NB4 (cell line): ENCODE measurements around the gene TRPC4AP.
A peak's percentile ranks its signal among the peaks of the same experiment; 100 is the strongest.

Experiments
- DNase-seq: peaks from one replicate; pipeline ENCODE4 v3.0.0; 2010; ENCODE audit warnings: low read depth
- H3K4me3 ChIP-seq: one replicate; pipeline ENCODE4 v1.5.1; 2011; ENCODE audit warnings: mild to moderate bottlenecking, low read depth, low read length, moderate library complexity
- MAX ChIP-seq: IDR thresholded peaks from 2 replicates; pipeline ENCODE4 v1.6.1; 2011; ENCODE audit warnings: low read depth, low read length
- MYC ChIP-seq: IDR thresholded peaks from 2 replicates; pipeline ENCODE4 v1.6.1; 2011; ENCODE audit warnings: low read depth, low read length
- POLR2A ChIP-seq: IDR thresholded peaks from 2 replicates; pipeline ENCODE4 v1.6.1; 2011; ENCODE audit warnings: mild to moderate bottlenecking; ENCODE audit not compliant: insufficient read length; ENCODE audit errors: extremely low read depth
- TF ChIP-seq, protein P1 (sequence below): IDR thresholded peaks from one replicate; pipeline ENCODE4 v1.5.1; 2012; ENCODE audit warnings: low read depth, low read length

TRPC4AP gene

GRCh38 chr20:35133031-35133430, 40.4 kb upstream of the TRPC4AP start:
- DNase-seq, result no peak
- TF ChIP-seq MAX (no peak), MYC (no peak)
- H3K4me3 ChIP-seq, result no peak overlapping the region

DNA sequence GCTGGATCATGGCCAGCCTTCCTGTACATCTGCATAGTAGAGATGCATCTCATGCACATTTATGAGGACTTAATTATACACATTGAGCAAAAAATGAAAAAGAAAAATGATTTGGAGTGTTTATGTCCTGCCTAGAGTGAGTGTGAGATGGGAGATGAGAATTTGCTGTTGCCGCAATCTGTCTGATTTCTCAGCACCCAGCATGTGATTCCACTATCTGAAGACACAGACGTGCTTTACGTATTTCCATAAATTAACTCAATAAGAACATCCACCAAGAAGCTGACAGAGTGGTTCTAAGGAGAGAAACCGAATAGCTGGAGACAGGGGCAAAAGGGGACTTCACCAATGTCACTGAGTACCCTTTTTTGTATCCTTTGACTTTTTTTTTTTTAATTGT, 39.3 kb upstream of the TRPC4AP start:
- TF ChIP-seq, protein P1, sequence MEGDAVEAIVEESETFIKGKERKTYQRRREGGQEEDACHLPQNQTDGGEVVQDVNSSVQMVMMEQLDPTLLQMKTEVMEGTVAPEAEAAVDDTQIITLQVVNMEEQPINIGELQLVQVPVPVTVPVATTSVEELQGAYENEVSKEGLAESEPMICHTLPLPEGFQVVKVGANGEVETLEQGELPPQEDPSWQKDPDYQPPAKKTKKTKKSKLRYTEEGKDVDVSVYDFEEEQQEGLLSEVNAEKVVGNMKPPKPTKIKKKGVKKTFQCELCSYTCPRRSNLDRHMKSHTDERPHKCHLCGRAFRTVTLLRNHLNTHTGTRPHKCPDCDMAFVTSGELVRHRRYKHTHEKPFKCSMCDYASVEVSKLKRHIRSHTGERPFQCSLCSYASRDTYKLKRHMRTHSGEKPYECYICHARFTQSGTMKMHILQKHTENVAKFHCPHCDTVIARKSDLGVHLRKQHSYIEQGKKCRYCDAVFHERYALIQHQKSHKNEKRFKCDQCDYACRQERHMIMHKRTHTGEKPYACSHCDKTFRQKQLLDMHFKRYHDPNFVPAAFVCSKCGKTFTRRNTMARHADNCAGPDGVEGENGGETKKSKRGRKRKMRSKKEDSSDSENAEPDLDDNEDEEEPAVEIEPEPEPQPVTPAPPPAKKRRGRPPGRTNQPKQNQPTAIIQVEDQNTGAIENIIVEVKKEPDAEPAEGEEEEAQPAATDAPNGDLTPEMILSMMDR, result no peak
- TF ChIP-seq POLR2A, result no peak
- no peak for TF ChIP-seq MAX
- no peak for TF ChIP-seq MYC
- DNase-seq, result no peak
- no peak overlapping the region for H3K4me3 ChIP-seq

DNA sequence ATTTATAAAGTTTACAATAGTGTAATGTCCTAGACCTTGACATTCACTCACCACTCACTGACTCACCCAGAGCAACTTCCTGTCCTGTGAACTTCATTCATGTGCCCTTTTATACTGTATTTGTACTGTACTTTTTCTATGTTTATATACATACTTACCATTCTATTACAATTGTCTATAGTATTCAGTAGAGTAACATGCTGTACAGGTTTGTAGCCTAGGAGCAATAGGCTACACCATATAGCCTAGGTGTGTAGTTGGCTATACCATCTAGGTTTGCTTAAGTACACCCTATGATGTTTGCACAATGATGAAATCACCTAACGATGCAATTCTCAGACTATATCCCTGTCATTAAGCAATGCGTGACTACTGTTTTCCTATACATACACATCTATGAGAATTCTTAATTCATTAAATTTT, 37.1 kb upstream of the TRPC4AP start:
- peak; percentile 63 for DNase-seq
- no peak for TF ChIP-seq MYC
- TF ChIP-seq, protein P1, result no peak
- no peak for TF ChIP-seq POLR2A
- no peak for TF ChIP-seq MAX
- H3K4me3 ChIP-seq, result no peak overlapping the region

DNA sequence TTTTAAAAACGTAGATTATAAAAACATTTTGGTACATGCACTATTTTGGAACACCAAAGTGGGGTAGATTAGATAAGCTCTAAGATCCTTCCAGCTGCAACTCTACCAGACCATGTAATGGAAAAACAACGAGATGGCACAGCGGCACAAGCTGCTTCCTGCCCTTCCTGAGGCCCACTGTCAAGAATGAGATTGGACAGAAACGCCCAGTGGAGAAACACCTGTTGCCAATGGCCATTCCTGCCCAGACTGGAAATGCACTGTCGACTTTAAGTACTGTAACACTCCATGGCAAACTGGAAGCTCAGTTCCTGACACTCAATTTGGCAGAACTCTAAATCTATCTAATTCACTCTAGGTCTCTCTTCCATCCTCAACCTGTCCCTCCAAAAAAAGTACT, 33.1 kb upstream of the TRPC4AP start:
- H3K4me3 ChIP-seq, result no peak overlapping the region
- TF ChIP-seq, protein P1, result no peak
- TF ChIP-seq POLR2A, result no peak
- no peak for DNase-seq

- no peak for DNase-seq
- no peak for TF ChIP-seq MYC
- no peak for TF ChIP-seq MAX
- no peak for TF ChIP-seq POLR2A
- TF ChIP-seq, protein P1, result no peak
- H3K4me3 ChIP-seq, result no peak overlapping the region
These were observed 30.3 kb upstream of the TRPC4AP start for GRCh38 chr20:35122756-35123405.

DNA sequence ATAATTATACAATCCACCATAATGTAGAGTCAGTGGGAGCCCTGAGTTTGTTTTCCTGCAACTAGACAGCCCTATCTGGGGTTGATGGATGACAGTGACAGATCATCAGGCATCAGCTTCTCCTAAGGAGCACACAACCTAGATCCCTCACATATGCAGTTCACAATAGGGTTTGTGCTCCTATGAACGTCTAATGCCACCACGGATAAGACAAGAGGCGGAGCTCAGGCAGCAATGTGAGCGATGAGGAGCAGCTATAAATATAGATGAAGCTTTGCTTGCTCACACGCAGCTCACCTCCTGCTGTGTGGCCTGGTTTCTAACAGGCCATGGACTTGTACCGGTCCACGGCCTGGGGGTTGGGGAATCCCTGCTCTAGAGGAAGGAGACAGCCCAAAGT, 28.6 kb upstream of the TRPC4AP start:
- TF ChIP-seq MYC (no peak), POLR2A (no peak), MAX (no peak)
- TF ChIP-seq, protein P1, result no peak
- H3K4me3 ChIP-seq, result no peak overlapping the region
- no peak for DNase-seq
